Urinary bladder (tissue), 4 donors: Measurements from ENCODE around the gene VDR. TPM values are rescaled to one million over a fixed set of nuclear protein-coding genes. Genes with fewer than 3 reads are reported as not detected.
"Not testable (repeated sequence)": the region's sequence is repeated elsewhere in the genome, so short reads cannot be mapped to it uniquely, and the experiment has no call there.

Experiments
- DNase-seq: peaks from one replicate; pipeline ENCODE4 v3.0.0-alpha.2; 2015; ENCODE audit errors: extremely low spot score
- H3K27ac ChIP-seq: one replicate; pipeline ENCODE4 v1.5.1; 2013; ENCODE audit warnings: low read depth, mild to moderate bottlenecking, moderate library complexity
- H3K36me3 ChIP-seq: one replicate; pipeline ENCODE4 v1.6.1; 2013; ENCODE audit warnings: mild to moderate bottlenecking, moderate library complexity; ENCODE audit not compliant: insufficient read depth
- H3K4me1 ChIP-seq: one replicate; pipeline ENCODE4 v1.6.1; 2013; ENCODE audit warnings: mild to moderate bottlenecking, moderate library complexity; ENCODE audit not compliant: insufficient read depth
- H3K4me3 ChIP-seq: one replicate; pipeline ENCODE4 v1.5.1; 2013; ENCODE audit warnings: low read depth, low read length
- WGBS: extraction: QIAGEN DNeasy Blood & Tissue Kit; methylation state at CpG from one replicate; pipeline ENCODE4 v1.1.7; 2013; 5-methylcytosine and 5-hydroxymethylcytosine counted together
- polyA plus RNA-seq: library from polyadenylated mRNA; stranded (reverse); fragments of 200-250 nt; gene quantifications from one replicate; pipeline ENCODE4 v1.2.3, GENCODE V29; 2013
- total RNA-seq: library from RNA; depleted of rRNA; stranded (reverse); fragments of >200 nt; gene quantifications from one replicate; pipeline ENCODE4 v1.2.3, GENCODE V29; 2014
- donor health status: healthy with polysubstance abuse.
- donor health status: healthy.

Gene VDR
- total and polyA plus RNA-seq, 2 donors, result 0.79 to 3.7 TPM

DNA sequence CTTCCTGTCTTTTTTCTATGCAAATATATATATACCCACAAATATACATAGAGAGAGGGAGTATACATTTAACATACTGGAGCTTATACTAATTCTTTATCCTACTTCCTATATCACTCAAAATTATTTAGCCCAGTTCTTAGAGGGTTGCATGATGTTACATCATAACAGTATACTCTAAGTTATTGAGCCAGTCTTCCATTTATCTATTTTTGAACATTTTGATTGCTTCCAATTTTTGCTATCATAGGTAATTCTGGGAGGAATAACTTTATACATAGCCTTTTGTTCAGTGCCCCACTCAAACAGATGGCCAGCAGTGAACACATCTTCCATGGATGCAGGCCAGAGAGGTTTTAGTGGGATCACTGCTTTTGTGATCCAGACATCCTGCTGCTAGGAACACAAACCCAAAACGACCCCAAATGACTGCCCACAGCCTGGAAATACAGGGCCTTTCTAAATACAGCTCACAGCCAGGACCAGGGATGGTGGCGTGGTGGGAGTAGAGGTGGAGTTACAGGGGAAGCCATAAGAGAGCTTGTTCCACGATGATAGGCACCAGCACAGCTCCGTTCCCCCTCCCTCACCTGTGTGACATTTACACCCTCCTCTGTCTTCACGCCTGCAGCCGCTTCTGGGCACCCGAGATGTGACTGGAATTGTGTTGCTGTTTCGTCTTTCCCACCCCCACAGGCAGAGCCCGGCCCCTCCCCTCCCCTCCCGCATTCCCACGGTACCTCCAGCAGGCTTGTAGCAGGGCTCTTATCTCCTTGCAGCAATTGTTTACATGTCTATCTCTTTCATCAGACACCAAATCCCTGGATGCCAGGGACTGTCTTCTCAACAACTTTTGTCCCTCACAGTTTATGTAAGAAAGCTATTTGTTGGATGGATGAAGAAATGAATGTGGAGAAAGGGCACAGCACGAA is 54.4 kb downstream of the VDR start:
- H3K4me1 ChIP-seq, result no peaks in the 10 kb centered on the region
- H3K4me3 ChIP-seq, result no peak overlapping the region
- H3K27ac ChIP-seq, result no peak overlapping the region
- WGBS, result 40% methylated on average over 12 of the region's 12 CpGs
- DNase-seq, result no peak
- H3K36me3 ChIP-seq, result no peaks in the 10 kb centered on the region

DNA sequence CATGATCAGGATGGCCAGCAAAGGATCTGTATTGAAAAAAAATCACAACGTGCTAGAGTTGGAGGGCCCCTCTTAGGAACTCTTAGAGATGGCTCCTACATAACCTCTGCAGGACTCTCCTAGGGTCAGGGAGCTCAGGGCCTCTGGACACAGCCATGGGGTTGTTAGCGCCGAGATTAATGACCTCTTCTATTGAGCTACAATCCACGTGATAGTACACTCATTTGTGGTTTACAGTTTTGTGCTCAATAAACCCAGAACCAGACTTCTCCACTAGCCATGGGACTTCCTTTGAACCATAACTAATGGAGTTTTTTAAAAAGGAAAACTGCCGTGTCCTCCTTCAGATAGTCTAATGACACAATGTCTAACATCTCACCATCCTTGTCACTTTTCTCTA is 55.5 kb downstream of the VDR start:
- DNase-seq, result no peak
- Histone ChIP-seq H3K27ac (no peak overlapping the region), H3K4me3 (no peak overlapping the region), H3K36me3 (no peaks in the 10 kb centered on the region), H3K4me1 (no peaks in the 10 kb centered on the region)
- 81% methylated on average over 5 of the region's 5 CpGs for WGBS

DNA sequence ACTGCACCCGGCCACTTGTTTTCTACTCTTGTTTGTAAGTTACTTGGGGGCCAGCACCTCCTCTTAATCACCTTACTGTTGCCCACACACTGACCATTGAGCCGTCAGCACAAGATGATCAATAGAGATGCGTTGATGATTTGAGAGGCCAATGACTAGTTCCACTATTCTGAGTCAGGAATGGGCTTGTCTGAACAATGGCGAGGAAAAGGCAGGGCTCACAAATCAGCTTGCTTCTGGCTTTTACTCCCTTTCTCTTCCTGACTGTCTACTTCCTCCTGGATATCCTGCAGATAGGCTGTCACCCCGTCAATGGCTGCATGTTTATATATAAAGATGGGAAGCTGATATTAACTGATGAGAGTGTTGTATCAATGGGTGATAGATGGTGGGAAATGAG is 55.9 kb downstream of the VDR start:
- DNase-seq, result no peak
- WGBS, result 82% methylated on average over 5 of the region's 5 CpGs
- H3K27ac ChIP-seq, result no peak overlapping the region
- H3K36me3 ChIP-seq, result no peaks in the 10 kb centered on the region
- H3K4me3 ChIP-seq, result no peak overlapping the region
- H3K4me1 ChIP-seq, result no peaks in the 10 kb centered on the region

DNA sequence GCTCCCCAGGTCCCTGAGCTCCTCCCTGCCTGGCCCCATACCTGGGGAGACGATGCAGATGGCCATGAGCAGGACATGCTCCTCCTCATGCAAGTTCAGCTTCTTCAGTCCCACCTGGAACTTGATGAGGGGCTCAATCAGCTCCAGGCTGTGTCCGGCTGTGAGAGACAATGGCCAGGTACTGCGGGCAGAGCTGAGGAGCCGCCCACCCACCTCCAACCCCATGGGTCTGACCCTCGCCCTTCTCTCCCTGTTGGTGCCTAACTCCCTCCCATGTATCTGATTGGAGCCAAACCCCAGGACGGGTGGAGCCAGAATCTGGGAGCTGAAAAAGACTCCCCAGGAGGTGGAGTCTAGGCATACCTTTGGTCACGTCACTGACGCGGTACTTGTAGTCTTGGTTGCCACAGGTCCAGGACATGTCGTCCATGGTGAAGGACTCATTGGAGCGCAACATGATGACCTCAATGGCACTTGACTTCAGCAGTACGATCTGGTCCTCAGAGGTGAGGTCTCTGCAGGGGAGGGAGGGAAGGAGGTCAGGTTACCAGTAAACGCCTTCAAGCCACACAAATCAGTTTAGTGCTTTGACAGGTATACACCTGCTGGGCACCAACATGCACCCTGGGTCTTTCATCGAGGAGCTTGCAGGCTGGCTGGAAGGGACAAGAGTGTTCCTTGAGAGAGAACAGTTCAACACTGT is 58.3 kb downstream of the VDR start:
- 92% methylated on average over 14 of the region's 14 CpGs for WGBS
- Histone ChIP-seq H3K4me1 (no peaks in the 10 kb centered on the region), H3K4me3 (no peak overlapping the region), H3K27ac (no peak overlapping the region), H3K36me3 (no peaks in the 10 kb centered on the region)
- no peak for DNase-seq

DNA sequence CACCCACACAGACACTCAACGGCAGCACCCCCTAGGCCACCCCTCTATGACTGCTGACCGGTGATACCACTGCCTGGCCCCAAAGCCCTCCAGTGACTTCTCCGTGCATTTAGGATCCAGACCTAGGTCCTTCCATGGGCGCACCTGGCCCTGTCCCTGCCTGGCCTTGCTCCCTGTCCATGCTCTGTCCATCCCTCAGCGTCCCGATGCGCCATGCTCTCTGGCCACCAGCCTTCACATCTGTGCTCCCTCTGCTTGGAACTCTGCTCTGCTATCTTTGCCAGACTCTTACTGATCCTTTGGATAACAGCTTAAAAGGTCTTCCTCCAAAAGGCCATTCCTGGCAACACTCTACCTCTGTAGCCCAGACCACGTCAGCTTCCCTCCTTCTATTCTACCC is 59.7 kb downstream of the VDR start:
- no peak overlapping the region for H3K27ac ChIP-seq
- 79% methylated on average over 8 of the region's 8 CpGs for WGBS
- DNase-seq, result no peak
- no peak overlapping the region for H3K4me3 ChIP-seq
- H3K36me3 ChIP-seq, result no peaks in the 10 kb centered on the region
- no peaks in the 10 kb centered on the region for H3K4me1 ChIP-seq

DNA sequence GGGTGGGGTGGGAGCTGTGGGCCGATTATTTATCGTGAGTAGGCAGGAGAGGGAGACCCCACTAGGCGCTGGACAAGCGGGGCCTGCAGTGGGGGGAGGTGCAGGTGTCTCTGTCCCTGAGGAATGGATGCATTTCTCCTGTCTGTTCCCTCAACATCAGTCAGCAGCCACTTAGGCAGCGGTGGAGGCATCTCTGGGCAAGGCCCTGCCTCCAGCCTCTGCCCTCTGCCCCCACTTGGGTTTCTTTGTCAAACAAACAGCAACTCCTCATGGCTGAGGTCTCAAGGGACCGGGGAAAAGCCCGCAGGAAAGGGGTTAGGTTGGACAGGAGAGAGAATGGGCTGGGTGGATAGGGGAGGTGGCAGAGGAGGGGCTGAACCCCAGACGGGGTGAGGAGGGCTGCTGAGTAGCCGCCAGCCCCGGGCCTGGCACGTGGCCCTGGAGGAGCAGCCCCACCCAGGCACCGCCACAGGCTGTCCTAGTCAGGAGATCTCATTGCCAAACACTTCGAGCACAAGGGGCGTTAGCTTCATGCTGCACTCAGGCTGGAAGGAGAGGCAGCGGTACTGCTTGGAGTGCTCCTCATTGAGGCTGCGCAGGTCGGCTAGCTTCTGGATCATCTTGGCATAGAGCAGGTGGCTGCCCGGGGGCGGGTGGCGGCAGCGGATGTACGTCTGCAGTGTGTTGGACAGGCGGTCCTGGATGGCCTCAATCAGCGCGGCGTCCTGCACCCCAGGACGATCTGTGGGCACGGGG is 60.4 kb downstream of the VDR start:
- Histone ChIP-seq H3K36me3 (no peaks in the 10 kb centered on the region), H3K4me3 (no peak overlapping the region), H3K27ac (no peak overlapping the region), H3K4me1 (no peaks in the 10 kb centered on the region)
- WGBS, result 67% methylated on average over 28 of the region's 28 CpGs
- no peak for DNase-seq

DNA sequence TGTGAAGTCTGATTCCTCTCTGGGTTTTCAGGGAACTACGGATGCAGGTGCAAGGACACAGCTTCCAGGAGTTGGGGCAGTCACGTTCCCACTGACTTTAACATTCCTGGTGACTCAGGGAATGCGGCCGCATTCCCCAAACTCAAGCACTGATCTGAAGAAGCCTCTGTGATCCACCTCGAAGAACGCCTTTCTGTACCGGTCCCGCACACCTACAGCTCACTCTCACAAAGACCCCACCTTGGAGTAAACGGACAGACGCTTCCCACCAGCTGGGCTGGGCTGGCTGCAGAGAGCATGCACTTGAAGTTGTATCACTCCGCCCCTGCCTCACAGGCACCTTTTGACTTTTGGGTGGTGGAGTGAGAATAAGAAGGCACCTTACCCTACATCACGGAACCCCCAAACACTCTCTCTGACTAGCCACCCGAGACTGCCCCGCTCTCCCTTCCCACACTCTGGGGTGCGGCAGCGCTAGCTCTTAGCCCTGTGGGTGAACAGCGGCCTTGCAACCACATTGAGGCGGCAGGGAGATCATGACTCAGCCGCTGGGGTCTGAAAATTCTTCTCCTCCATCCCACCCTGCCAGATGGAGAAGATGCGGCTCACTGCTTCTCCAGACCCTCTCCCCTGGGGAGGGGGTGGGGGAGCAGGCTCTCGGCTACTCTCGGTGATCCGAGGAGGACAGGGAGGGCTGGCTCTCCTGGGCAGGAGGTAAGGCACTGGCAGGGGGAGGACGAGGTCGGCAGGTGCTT is 61.4 kb downstream of the VDR start:
- no peak for DNase-seq
- H3K27ac ChIP-seq, result no peak overlapping the region
- H3K4me3 ChIP-seq, result no peak overlapping the region
- no peaks in the 10 kb centered on the region for H3K36me3 ChIP-seq
- H3K4me1 ChIP-seq, result no peaks in the 10 kb centered on the region
- WGBS, result 92% methylated on average over 25 of the region's 25 CpGs

DNA sequence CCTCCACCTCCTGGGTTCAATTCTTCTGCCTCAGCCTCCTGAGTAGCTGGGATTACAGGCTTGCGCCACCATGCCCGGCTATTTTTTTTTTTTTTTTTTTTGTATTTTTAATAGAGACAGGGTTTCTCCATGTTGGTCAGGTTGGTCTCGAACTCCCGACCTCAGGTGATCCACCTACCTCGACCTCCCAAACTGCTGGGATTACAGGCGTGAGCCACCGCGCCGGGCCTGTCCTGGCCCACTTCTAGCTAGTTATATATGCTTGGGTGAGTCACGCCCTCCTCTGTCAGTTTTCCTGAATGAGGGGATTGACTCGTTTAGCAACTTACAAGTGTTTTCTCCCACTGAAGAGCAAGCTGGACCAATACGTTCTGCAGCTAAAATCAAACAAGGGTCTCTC is 62.3 kb downstream of the VDR start:
- not testable (repeated sequence) for H3K36me3 ChIP-seq, H3K27ac ChIP-seq, H3K4me1 ChIP-seq, DNase-seq, H3K4me3 ChIP-seq
- 81% methylated on average over 12 of the region's 12 CpGs for WGBS

DNA sequence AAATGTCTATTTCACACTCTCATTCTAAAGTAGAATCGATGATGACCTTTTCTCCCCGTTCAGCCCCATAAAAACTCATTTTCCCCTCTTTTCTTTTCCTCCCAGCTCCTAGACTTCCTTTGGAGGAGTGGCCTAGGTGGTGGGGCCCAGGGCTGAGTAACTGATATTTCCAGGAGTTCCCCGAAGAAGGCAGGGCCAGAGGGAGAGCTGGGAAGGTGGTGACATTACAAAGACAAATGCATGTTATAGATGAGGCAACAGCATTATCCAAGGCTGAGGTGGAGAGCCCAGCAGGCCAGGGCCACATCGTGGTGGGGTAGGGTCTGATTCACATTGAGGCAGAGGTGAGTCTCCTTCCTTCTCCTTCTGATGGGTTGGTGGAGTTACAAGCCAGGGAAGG is 62.9 kb downstream of the VDR start:
- no peak overlapping the region for H3K27ac ChIP-seq
- H3K4me1 ChIP-seq, result no peaks in the 10 kb centered on the region
- no peaks in the 10 kb centered on the region for H3K36me3 ChIP-seq
- whole genome bisulfite sequencing, result 32% methylated on average over 4 of the region's 4 CpGs
- no peak for DNase-seq
- H3K4me3 ChIP-seq, result no peak overlapping the region

DNA sequence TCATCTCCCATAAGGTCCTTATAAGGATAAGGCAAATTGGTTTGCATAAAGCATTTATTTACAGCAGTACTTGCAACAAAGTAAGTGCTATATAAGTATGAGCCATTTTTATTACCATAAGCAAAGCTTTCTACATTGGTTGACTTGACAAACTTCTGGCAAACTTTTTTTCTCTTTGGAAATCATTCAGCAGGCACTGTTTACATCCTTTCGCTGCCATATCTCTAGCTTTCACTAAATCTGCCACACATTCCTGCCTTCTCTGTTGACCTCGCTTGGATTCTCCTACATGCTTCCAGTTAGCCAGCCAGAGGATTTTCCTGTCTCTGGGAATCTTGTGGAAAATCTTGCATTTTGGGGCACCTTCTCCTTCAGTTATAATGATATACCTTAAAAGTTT is 63.3 kb downstream of the VDR start:
- H3K27ac ChIP-seq, result no peak overlapping the region
- DNase-seq, result no peak
- H3K4me3 ChIP-seq, result no peak overlapping the region
- 33% methylated on average over 2 of the region's 2 CpGs for WGBS
- no peaks in the 10 kb centered on the region for H3K36me3 ChIP-seq
- H3K4me1 ChIP-seq, result no peaks in the 10 kb centered on the region

DNA sequence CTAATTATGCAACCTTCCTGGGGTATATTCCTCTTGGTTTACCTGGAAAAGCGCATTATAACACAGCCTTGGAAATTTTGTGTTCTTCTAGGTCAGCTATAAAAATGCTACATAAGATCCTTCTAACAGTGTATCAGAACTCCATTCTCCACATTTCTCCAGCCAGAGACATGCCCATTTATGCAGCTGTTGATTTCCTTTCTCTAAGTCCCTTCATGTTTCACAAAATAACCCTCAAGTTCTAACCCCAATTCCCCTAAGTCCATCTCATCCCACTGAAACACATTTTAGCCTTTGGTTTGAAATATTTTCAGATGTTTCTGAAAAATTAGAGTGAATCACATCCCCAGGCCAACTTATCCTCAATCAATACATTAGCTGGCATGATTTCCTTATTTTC is 64.2 kb downstream of the VDR start:
- Histone ChIP-seq H3K36me3 (no peaks in the 10 kb centered on the region), H3K4me3 (no peak overlapping the region), H3K4me1 (no peaks in the 10 kb centered on the region), H3K27ac (no peak overlapping the region)
- WGBS, result 98% methylated on average over 1 of the region's 1 CpG
- DNase-seq, result no peak

DNA sequence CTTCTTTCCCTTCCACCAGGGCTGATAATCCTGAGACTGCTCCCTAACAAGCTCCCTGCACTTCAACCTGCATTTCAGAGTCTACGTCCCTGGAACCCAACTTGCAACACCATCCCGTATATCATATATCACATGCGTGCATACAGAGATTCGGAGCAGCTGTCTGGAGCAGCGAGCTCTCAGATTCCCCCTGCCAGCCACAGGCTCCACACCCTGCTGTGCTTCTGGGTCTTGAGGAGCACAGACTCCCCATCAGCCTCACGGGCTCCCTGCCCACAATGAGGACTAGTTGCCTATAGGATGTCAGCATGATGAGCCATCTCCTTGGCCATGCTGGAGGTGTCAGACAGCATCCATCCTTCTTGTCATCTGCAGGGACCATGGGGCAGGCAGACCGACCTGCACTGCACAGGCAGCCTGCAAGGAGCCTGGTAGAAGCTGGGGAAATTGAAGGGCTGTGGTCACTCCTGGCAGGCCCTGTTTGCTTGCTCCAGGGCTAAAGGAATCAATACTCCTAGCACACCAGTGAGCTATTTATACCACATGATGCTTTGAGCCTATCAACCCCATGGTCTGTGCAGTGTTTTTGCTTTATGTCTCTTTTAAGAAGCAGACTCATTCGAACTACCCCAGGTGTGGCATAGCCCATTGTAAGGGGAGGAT is 65.4 kb downstream of the VDR start:
- DNase-seq, result no peak
- WGBS, result 80% methylated on average over 8 of the region's 8 CpGs
- no peaks in the 10 kb centered on the region for H3K36me3 ChIP-seq
- H3K4me1 ChIP-seq, result no peaks in the 10 kb centered on the region
- H3K4me3 ChIP-seq, result no peak overlapping the region
- no peak overlapping the region for H3K27ac ChIP-seq
